Retina (tissue), 1 donor: ENCODE measurements around the gene TLR10.

Source experiments
- DNase-seq: peaks from one replicate; pipeline ENCODE4 v3.0.0-alpha.2; 2016

Gene TLR10

GRCh38 chr4:38723726-38724474 is 58.9 kb downstream of the TLR10 start:
- no peak for DNase-seq

DNA sequence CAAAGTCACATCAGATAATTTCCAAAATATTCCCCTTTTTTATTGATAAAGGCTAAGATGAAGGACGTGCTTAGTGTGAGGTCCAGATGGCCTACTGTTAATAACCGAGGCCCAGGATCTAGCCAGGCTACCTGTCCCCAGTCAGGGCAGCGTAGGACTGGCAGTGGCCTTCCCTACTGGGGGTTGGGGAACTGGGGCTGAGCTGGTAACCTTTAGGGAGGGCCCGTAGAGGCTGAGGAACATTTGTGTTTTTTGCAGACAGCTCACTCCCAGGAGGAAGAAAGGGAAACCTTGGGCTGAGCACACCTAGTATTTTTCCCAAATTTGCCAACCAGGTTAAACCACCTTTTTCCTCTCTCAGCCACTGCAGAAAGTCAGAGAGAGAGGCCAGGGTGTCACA is 59.7 kb downstream of the TLR10 start:
- no peak for DNase-seq
